HFF-Myc (cell line): ENCODE measurements around the gene CCDC54.

Experiments used
- DNase-seq: peaks from one replicate; pipeline ENCODE4 v3.0.0-alpha.2; 2011; ENCODE audit warnings: low read depth; ENCODE audit errors: extremely low read depth
- H3K4me3 ChIP-seq: replicated peaks from 2 replicates; pipeline ENCODE4 v1.5.1; 2011; ENCODE audit warnings: low read depth, mild to moderate bottlenecking, control low read depth, low read length
- TF ChIP-seq, protein P1 (sequence below): IDR thresholded peaks from 2 replicates; pipeline ENCODE4 v1.5.1; 2012; ENCODE audit warnings: mild to moderate bottlenecking, low read depth, low read length, control low read depth; ENCODE audit errors: missing control alignments

The CCDC54 gene

DNA sequence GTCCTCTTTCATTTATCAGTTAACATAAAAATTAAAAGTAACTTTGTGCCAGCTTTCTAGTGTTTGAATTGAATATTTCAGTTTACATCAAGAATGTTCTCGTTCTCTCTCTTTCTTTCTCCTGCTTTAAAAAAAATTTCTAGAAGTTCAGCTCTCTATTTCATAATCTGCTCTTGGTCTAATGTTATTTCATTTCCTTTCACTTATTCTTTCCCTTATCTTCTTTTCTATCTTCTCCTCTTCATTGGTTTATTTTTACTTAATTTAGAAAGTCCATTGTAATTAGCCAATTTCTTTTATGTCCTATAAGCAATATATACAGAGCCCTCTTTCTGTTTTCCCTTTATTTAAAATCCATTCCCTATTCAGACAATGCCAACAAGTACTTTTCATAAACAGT is 44.6 kb downstream of the CCDC54 start:
- TF ChIP-seq, protein P1, sequence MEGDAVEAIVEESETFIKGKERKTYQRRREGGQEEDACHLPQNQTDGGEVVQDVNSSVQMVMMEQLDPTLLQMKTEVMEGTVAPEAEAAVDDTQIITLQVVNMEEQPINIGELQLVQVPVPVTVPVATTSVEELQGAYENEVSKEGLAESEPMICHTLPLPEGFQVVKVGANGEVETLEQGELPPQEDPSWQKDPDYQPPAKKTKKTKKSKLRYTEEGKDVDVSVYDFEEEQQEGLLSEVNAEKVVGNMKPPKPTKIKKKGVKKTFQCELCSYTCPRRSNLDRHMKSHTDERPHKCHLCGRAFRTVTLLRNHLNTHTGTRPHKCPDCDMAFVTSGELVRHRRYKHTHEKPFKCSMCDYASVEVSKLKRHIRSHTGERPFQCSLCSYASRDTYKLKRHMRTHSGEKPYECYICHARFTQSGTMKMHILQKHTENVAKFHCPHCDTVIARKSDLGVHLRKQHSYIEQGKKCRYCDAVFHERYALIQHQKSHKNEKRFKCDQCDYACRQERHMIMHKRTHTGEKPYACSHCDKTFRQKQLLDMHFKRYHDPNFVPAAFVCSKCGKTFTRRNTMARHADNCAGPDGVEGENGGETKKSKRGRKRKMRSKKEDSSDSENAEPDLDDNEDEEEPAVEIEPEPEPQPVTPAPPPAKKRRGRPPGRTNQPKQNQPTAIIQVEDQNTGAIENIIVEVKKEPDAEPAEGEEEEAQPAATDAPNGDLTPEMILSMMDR: no peak
- DNase-seq: no peak
- H3K4me3 ChIP-seq: no peak overlapping the region

DNA sequence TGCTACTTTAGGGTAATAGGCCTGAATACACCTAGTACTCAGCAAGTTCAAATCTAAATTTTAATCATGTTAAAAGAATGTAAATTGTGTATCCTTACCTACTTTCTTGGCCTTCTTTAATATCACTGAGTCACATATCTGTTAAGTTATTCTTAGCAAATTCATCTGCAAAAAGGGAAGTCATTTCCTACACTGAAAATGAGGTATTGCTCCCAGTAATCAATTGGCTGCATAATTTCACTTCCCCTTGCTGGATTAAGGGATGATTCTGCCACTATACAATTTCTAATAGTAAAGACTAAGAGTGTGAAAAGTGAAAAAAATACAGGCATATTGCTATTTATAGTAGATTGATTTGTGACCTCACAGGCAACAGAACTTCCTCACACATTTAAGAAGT is 47.8 kb downstream of the CCDC54 start:
- H3K4me3 ChIP-seq: no peak overlapping the region
- no peak for DNase-seq
- TF ChIP-seq, protein P1: no peak

GRCh38 chr3:107426223-107426622 is 49.0 kb downstream of the CCDC54 start:
- no peak overlapping the region for H3K4me3 ChIP-seq
- no peak for DNase-seq
- TF ChIP-seq, protein P1: no peak
